Karpas-422 (cell line): ENCODE results near the gene ZNF214. TPM values are rescaled to one million over a fixed set of nuclear protein-coding genes. Genes with fewer than 3 reads are reported as not detected.

ENCODE experiments used
- DNase-seq: peaks from one replicate; pipeline ENCODE4 v3.0.0-alpha.2; 2015
- H2AFZ ChIP-seq: fragments of 200-600 bp; sonication (generic); 2 replicates; pipeline ENCODE4 v1.6.1; 2014; ENCODE audit warnings: antibody characterized with exemption, low read length, mixed read lengths
- H3K27ac ChIP-seq: fragments of 200-600 bp; sonication (generic); 2 replicates; pipeline ENCODE4 v1.5.1; 2014; ENCODE audit warnings: mild to moderate bottlenecking, low read length, moderate library complexity
- H3K27me3 ChIP-seq: fragments of 200-600 bp; sonication (generic); 2 replicates; pipeline ENCODE4 v1.6.1; 2014; ENCODE audit warnings: low read length, mixed read lengths
- H3K36me3 ChIP-seq: fragments of 200-600 bp; sonication (generic); 2 replicates; pipeline ENCODE4 v1.6.1; 2014; ENCODE audit warnings: low read length, mixed read lengths; ENCODE audit not compliant: insufficient read depth
- H3K4me1 ChIP-seq: fragments of 200-600 bp; sonication (generic); 2 replicates; pipeline ENCODE4 v1.6.1; 2014; ENCODE audit warnings: mild to moderate bottlenecking, low read length, mixed read lengths
- H3K4me2 ChIP-seq: fragments of 200-600 bp; sonication (generic); 2 replicates; pipeline ENCODE4 v1.6.1; 2014; ENCODE audit warnings: low read length, low read depth, mild to moderate bottlenecking; ENCODE audit not compliant: poor library complexity, severe bottlenecking
- H3K4me3 ChIP-seq: fragments of 200-600 bp; sonication (generic); 2 replicates; pipeline ENCODE4 v1.5.1; 2014; ENCODE audit warnings: mild to moderate bottlenecking, antibody characterized with exemption, low read length, mixed read lengths
- H3K79me2 ChIP-seq: fragments of 200-600 bp; sonication (generic); 2 replicates; pipeline ENCODE4 v1.6.1; 2014; ENCODE audit warnings: mild to moderate bottlenecking, low read length, mixed read lengths
- H3K9ac ChIP-seq: fragments of 200-600 bp; sonication (generic); 2 replicates; pipeline ENCODE4 v1.6.0; 2014; ENCODE audit warnings: low read length
- H3K9me2 ChIP-seq: fragments of 200-600 bp; sonication (generic), shearing (Covaris generic); replicated peaks from 2 replicates; pipeline ENCODE4 v1.6.0; 2014; ENCODE audit warnings: mild to moderate bottlenecking, low read length, moderate library complexity; ENCODE audit not compliant: insufficient read depth
- H3K9me3 ChIP-seq: fragments of 300-700, 200-600 bp; sonication (generic); 2 replicates; pipeline ENCODE4 v1.6.1; 2014; ENCODE audit warnings: low read length, mixed read lengths
- H4K20me1 ChIP-seq: fragments of 200-600 bp; sonication (generic); 2 replicates; pipeline ENCODE4 v1.6.1; 2014; ENCODE audit warnings: mild to moderate bottlenecking, antibody characterized with exemption, low read length, low read depth; ENCODE audit not compliant: insufficient read depth
- total RNA-seq: library from RNA; depleted of rRNA; stranded (reverse); fragments of >200 nt; shearing (Covaris generic); gene quantifications from 2 replicates; pipeline ENCODE4 v1.2.3, GENCODE V29; 2014; ENCODE audit warnings: low replicate concordance

ZNF214 gene
- total RNA-seq, 1 experiment from 2014 or later, result not detected

DNA sequence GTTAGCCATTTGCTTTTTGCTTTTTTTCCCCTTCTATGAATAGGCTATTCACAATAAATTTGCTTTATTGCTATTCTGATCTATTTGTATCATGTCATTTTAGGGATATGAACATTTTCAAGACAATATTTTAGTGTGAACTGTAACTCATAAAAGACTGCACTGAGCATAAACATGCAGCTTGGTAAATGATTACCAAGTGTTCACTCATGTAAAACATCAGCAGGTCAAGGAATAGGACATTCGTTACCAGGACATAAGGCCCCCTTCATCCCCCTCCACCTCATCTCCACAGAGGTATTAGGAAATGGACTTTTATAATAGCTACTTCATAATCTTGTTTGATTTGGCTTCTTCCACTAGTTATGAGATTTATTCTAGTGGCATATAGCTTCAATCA is 12.5 kb upstream of the ZNF214 start:
- H3K79me2 ChIP-seq, result no peaks in the 10 kb centered on the region
- H3K27ac ChIP-seq, result no peak overlapping the region
- no peaks in the 10 kb centered on the region for H3K27me3 ChIP-seq
- no peaks in the 10 kb centered on the region for H3K4me1 ChIP-seq
- no peaks in the 10 kb centered on the region for H3K9me2 ChIP-seq
- H3K4me3 ChIP-seq, result no peak overlapping the region
- H4K20me1 ChIP-seq, result no peaks in the 10 kb centered on the region
- no peaks in the 10 kb centered on the region for H3K36me3 ChIP-seq
- H3K4me2 ChIP-seq, result no peak overlapping the region
- DNase-seq, result no peak
- H2AFZ ChIP-seq, result no peak overlapping the region
- H3K9me3 ChIP-seq, result no peaks in the 10 kb centered on the region
- no peak overlapping the region for H3K9ac ChIP-seq

GRCh38 chr11:7031471-7031871 is 11.3 kb upstream of the ZNF214 start:
- Histone ChIP-seq H4K20me1 (no peaks in the 10 kb centered on the region), H3K27ac (no peak overlapping the region), H3K4me3 (no peak overlapping the region), H3K9ac (no peak overlapping the region), H3K79me2 (no peaks in the 10 kb centered on the region), H3K36me3 (no peaks in the 10 kb centered on the region), H3K9me3 (no peaks in the 10 kb centered on the region), H2AFZ (no peak overlapping the region), H3K27me3 (no peaks in the 10 kb centered on the region), H3K9me2 (no peaks in the 10 kb centered on the region), H3K4me1 (no peaks in the 10 kb centered on the region), H3K4me2 (no peak overlapping the region)
- no peak for DNase-seq

DNA sequence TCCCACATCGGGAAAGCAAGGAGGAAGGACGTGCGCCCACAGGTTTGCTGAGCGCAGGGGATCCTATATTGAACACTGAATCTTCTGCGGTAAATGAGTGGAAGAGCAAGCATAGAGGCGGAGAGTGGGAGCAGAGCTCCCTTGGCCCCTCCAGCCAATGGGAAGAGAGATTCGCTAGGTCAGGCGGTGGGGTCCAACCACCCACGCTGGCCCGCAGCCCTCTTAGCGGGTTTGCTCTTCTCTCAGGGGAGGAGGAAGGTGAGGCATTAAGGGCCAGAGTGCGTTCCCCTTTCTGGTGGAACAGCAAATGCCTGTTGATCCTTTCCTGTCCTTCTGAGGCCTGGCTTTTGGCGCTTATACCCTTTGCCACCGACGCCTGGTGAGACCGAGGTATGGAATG is 10.7 kb upstream of the ZNF214 start:
- H4K20me1 ChIP-seq, result no peaks in the 10 kb centered on the region
- DNase-seq, result no peak
- H2AFZ ChIP-seq, result no peak overlapping the region
- no peaks in the 10 kb centered on the region for H3K36me3 ChIP-seq
- no peaks in the 10 kb centered on the region for H3K9me3 ChIP-seq
- H3K4me3 ChIP-seq, result no peak overlapping the region
- no peak overlapping the region for H3K27ac ChIP-seq
- H3K79me2 ChIP-seq, result no peaks in the 10 kb centered on the region
- H3K9ac ChIP-seq, result no peak overlapping the region
- no peaks in the 10 kb centered on the region for H3K4me1 ChIP-seq
- no peaks in the 10 kb centered on the region for H3K9me2 ChIP-seq
- H3K4me2 ChIP-seq, result no peak overlapping the region
- H3K27me3 ChIP-seq, result no peaks in the 10 kb centered on the region

DNA sequence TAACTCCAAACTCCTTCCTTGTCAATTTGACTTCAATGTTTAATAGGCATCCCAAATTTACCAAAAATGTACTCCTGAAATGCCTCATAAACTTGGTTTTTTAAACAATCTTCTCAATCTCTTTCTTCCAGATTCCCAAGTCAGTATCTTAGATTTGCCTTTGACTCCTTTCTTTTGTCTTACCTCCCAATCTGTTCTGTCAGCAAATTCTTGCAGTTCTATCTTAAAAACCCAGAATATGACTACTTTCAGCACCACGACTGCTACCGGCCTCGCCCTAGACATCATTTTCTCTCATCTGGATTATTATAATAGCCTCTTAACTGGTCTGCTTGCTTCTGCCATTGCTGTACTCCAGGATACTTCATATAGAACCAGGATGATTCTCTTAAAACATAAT is 8.0 kb upstream of the ZNF214 start:
- H3K79me2 ChIP-seq, result no peaks in the 10 kb centered on the region
- no peak overlapping the region for H3K4me3 ChIP-seq
- no peak overlapping the region for H3K27ac ChIP-seq
- H3K27me3 ChIP-seq, result no peaks in the 10 kb centered on the region
- no peaks in the 10 kb centered on the region for H3K9me3 ChIP-seq
- no peak overlapping the region for H3K4me2 ChIP-seq
- H3K36me3 ChIP-seq, result no peaks in the 10 kb centered on the region
- DNase-seq, result no peak
- no peaks in the 10 kb centered on the region for H4K20me1 ChIP-seq
- H3K9ac ChIP-seq, result no peak overlapping the region
- no peaks in the 10 kb centered on the region for H3K4me1 ChIP-seq
- H3K9me2 ChIP-seq, result no peaks in the 10 kb centered on the region
- no peak overlapping the region for H2AFZ ChIP-seq

DNA sequence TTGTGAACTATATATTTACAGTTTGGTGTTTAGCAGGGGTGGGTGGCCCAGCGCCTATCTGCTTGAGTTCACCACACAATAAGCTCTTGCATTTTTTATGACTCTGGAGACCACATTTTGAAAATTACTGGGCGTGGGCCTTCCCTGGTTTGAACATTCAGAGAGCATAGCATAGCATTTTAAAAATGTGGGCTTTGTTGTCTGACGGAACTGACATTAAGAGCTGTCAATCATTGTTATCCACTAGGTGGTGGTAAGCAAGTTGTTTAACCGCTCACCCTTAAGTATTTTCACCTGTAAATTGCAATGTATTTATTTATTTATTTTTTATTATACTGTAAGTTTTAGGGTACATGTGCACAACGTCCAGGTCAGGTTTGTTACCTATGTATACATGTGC is 1.2 kb upstream of the ZNF214 start:
- no peak overlapping the region for H3K4me3 ChIP-seq
- no peaks in the 10 kb centered on the region for H3K27me3 ChIP-seq
- no peaks in the 10 kb centered on the region for H3K9me2 ChIP-seq
- DNase-seq, result no peak
- H2AFZ ChIP-seq, result no peak overlapping the region
- H3K79me2 ChIP-seq, result no peaks in the 10 kb centered on the region
- H3K27ac ChIP-seq, result no peak overlapping the region
- no peak overlapping the region for H3K4me2 ChIP-seq
- H3K36me3 ChIP-seq, result no peaks in the 10 kb centered on the region
- no peak overlapping the region for H3K9ac ChIP-seq
- no peaks in the 10 kb centered on the region for H3K4me1 ChIP-seq
- H3K9me3 ChIP-seq, result no peaks in the 10 kb centered on the region
- H4K20me1 ChIP-seq, result no peaks in the 10 kb centered on the region

DNA sequence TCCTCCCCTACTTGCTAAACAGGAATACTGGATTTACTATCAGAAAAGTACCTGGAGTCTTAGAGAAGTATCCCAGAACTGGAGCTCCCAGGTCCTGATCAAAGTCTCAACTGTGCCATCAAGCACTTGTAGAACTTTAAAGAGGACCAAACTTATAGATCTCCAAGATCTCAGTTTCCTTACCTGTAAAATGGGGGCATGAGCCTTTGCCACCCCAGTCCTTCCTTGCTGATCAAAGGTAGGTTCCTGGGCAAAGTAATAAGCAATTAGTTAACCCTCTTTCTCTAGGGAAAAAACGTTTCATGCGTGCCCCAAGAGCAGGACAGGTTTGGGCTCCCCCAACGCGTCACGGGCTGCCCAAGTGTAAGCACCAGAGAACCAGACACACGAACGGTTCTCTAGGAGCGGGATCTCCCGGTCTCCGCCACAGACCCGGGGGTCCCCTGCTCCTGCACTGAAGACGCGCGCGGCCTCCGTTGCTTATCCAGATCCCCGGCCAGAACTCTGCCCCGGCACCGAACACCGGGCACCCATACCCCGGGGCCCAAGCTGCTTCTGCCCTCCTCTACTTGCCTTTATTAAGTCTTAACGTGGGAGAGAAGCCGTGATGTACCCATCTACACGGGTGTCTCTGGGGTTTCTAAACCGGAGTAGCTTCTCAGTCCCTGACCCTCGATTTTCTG is 505 bp downstream of the ZNF214 start:
- H3K9me3 ChIP-seq, result no peaks in the 10 kb centered on the region
- H2AFZ ChIP-seq, result no peak overlapping the region
- no peaks in the 10 kb centered on the region for H3K4me1 ChIP-seq
- H4K20me1 ChIP-seq, result no peaks in the 10 kb centered on the region
- no peak overlapping the region for H3K4me2 ChIP-seq
- H3K36me3 ChIP-seq, result no peaks in the 10 kb centered on the region
- no peaks in the 10 kb centered on the region for H3K27me3 ChIP-seq
- no peaks in the 10 kb centered on the region for H3K9me2 ChIP-seq
- no peak for DNase-seq
- no peak overlapping the region for H3K4me3 ChIP-seq
- no peak overlapping the region for H3K27ac ChIP-seq
- H3K9ac ChIP-seq, result no peak overlapping the region
- no peaks in the 10 kb centered on the region for H3K79me2 ChIP-seq

DNA sequence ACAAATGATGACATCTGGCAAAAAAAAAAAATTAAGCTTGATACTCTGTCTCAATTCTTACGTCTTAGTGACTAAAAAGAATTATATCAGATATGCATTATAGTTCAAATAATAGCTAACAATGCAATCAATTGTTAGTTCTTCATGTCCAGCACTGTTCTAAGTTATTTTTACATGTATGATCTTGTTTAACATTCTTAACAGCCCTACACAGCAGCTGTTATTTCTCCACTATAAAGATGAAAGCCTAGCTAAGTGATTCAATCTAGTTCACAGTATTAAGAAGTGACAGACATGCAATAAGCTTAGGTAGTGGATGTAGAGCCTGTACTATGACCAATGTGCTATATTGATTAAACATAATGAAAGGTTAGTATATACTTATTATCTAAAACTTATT is 4.1 kb downstream of the ZNF214 start:
- H3K27me3 ChIP-seq, result no peaks in the 10 kb centered on the region
- no peaks in the 10 kb centered on the region for H3K4me1 ChIP-seq
- H3K4me3 ChIP-seq, result no peak overlapping the region
- no peaks in the 10 kb centered on the region for H3K79me2 ChIP-seq
- H4K20me1 ChIP-seq, result no peaks in the 10 kb centered on the region
- no peak overlapping the region for H3K9ac ChIP-seq
- H3K27ac ChIP-seq, result no peak overlapping the region
- no peaks in the 10 kb centered on the region for H3K9me2 ChIP-seq
- H2AFZ ChIP-seq, result no peak overlapping the region
- no peak for DNase-seq
- H3K36me3 ChIP-seq, result no peaks in the 10 kb centered on the region
- H3K9me3 ChIP-seq, result no peaks in the 10 kb centered on the region
- no peak overlapping the region for H3K4me2 ChIP-seq

- H3K4me3 ChIP-seq, result no peak overlapping the region
- H3K9ac ChIP-seq, result no peak overlapping the region
- H2AFZ ChIP-seq, result no peak overlapping the region
- H3K4me2 ChIP-seq, result no peak overlapping the region
- no peaks in the 10 kb centered on the region for H4K20me1 ChIP-seq
- no peak overlapping the region for H3K27ac ChIP-seq
- no peak for DNase-seq
- H3K9me2 ChIP-seq, result 0 out of 2 replicates have a peak, but pooled peaks cover 3% of the 10 kb centered on the region
- H3K4me1 ChIP-seq, result no peaks in the 10 kb centered on the region
- no peaks in the 10 kb centered on the region for H3K27me3 ChIP-seq
- H3K36me3 ChIP-seq, result no peaks in the 10 kb centered on the region
- no peaks in the 10 kb centered on the region for H3K9me3 ChIP-seq
- no peaks in the 10 kb centered on the region for H3K79me2 ChIP-seq
Observed at GRCh38 chr11:7014118-7014517, 6.0 kb downstream of the ZNF214 start.
